ENCODE results near the gene ARHGEF19. TPM values are rescaled to one million over a fixed set of nuclear protein-coding genes. Genes with fewer than 3 reads are reported as not detected.

The ARHGEF19 gene
- total RNA-seq, 1 experiment from 2014 or later: 3.8 TPM

DNA sequence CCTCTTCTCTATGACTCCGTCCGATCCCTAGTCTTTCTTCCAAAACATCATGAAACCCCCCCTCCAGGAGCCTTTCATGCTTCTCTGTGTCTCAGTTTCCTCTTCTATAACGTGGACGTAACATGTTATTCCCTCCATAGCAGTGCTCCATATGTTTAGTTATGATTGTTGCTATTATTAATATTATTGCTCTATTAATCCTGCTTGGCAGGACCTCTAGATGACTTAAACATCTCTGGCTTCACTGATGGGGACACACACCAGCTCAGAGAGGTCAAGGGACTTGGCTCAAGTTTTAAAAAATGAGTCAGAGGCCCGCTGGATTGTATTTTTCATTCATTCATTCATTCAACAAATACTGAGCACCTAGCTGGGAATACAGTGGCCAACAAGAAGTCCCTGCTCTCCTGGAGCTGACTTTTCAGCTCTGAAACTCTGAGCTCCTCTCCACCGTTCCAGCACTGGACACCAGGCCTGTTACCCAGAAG lies 24.9 kb upstream of the ARHGEF19 start:
- Histone ChIP-seq H3K4me3 (peak overlapping the region; percentile 40), H3K9me3 (replicated peaks) (no peaks in the 10 kb centered on the region), H3K27me3 (replicated peaks) (no peaks in the 10 kb centered on the region), H3K4me1 (replicated peaks) (peaks cover 17% of the 10 kb centered on the region), H3K36me3 (no peaks in the 10 kb centered on the region), H3K27ac (peak overlapping the region; percentile 37)
- DNase-seq (ENCODE audit: low read depth in 1 of 2, low spot score in 2 of 2): no peak

DNA sequence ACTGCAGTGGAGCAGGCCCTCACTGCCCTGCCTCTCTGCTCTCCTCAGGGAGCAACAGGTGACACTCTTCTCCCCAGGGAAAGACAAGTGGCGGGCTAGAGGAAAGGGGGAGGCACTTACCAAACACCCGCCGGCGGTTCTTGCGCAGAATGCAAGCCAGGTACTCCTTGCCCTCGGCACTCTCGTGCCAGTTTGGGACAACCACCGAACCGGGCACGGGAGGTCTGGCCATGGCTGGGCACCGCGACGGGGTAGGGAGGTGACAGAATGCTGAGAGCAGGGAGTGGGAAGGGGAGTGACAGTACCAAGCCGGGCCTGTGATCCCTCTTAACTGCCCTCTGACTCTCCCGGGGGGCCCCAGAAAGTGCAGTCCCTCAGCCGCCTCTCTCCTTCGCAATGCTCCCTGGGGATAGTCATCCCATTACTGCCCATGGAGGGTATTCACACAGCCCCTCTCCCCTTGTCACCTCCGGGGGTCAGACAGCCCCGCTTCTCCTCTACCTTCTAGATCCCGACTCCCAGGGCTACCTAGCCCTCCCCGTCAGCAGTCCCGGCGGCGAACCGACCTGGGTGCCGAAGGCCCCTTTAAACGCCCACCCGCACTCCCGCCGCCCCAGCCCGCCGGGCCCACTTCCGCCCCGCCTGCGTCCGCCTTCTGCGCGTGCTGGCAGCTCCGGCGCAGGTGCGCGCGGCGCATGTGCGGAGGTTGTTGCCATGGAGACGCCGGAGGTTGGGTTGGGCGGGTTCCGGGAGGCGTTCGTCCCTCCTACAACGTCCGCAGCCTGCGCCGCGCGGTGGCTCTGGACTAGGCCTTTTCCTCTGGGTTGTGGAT lies 24.3 kb upstream of the ARHGEF19 start, which contains the start of gene CPLANE2:
Gene CPLANE2, minus strand, starts transcription at position 673 of the 832 bp plus-strand sequence. Its CDS starts 441 bp downstream, at position 232.
- Histone ChIP-seq H3K9me3 (replicated peaks) (no peaks in the 10 kb centered on the region), H3K4me3 (peak within 1 kb of the TSS; percentile 40), H3K27ac (peak within 1 kb of the TSS; percentile 37), H3K4me1 (replicated peaks) (peaks cover 17% of the 10 kb centered on the region), H3K36me3 (no peaks in the 10 kb centered on the region), H3K27me3 (replicated peaks) (no peaks in the 10 kb centered on the region)
- DNase-seq (ENCODE audit: low read depth in 1 of 2, low spot score in 2 of 2): peak; percentile 76 to 95

DNA sequence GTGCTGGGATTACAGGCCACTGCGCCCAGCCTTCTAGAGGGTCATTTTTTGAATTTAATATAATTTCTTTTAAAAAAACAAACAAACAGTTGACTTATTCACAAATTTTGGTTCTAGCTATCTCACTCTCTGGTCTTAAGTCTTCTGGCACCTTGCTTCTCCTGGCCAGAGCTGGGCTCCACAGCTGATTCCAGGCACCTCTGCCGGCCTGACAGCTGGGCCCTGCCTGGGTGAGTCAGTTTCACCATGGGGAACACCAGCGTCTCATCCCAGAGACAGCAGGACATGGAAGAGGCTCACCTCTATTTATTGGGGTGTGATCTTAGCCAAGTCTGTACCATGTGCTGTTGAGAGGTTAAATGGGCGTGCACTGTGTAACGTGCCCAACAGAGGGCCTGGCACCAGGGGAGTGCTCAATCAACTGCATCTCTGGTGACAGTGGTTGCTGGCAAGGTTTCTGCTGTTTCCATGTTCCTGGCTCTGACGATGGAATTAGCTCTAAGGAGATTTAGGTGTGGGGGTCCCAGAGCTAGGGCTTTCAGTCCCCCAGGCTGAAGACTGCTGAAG lies 23.6 kb upstream of the ARHGEF19 start:
- peak overlapping the region; percentile 40 for H3K4me3 ChIP-seq
- H3K9me3 ChIP-seq (replicated peaks): no peaks in the 10 kb centered on the region
- peaks cover 17% of the 10 kb centered on the region for H3K4me1 ChIP-seq (replicated peaks)
- H3K27me3 ChIP-seq (replicated peaks): no peaks in the 10 kb centered on the region
- no peaks in the 10 kb centered on the region for H3K36me3 ChIP-seq
- no peak for DNase-seq (ENCODE audit: low read depth in 1 of 2, low spot score in 2 of 2)
- no peak overlapping the region for H3K27ac ChIP-seq

DNA sequence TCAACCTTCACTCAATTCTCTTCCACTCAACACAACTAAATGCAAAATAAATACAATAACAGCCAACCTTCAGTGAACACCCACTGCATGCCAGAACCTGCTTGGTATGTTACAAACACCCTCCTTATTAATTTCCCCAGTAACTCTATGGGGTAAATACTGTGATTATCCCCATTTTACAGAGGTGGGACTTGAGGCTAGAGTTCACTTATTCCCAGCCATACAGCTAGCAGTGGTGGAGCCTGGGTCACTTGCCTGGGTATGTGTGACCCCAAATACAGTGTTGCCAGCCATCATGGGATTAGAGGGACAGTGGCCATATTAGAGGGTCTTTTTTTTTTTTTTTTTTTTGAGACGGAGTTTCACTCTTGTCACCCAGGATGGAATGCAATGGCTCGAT lies 22.9 kb upstream of the ARHGEF19 start:
- H3K36me3 ChIP-seq: no peaks in the 10 kb centered on the region
- no peaks in the 10 kb centered on the region for H3K9me3 ChIP-seq (replicated peaks)
- DNase-seq (ENCODE audit: low read depth in 1 of 2, low spot score in 2 of 2): no peak
- peaks cover 17% of the 10 kb centered on the region for H3K4me1 ChIP-seq (replicated peaks)
- no peak overlapping the region for H3K27ac ChIP-seq
- H3K4me3 ChIP-seq: no peak overlapping the region
- no peaks in the 10 kb centered on the region for H3K27me3 ChIP-seq (replicated peaks)

DNA sequence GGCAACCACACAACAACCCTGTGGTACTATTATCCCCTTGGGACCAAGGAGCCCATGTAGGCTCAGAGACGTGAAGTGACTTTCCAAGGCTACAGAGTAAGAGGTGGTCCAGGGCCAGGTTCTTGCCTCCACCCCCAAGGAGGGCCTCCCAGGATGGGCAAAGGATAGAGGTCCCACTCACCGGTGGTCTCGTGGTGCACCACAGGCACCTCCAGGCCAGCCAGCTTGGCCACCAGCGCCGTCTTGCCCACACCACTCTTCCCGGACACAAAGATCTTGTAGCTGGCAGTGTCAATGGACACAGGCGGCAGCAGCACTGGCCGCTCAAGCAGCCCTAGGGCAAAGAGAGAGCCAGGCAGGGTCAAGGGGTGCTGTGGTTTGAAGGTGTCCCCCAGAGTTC lies 21.0 kb upstream of the ARHGEF19 start:
- no peaks in the 10 kb centered on the region for H3K27me3 ChIP-seq (replicated peaks)

DNA sequence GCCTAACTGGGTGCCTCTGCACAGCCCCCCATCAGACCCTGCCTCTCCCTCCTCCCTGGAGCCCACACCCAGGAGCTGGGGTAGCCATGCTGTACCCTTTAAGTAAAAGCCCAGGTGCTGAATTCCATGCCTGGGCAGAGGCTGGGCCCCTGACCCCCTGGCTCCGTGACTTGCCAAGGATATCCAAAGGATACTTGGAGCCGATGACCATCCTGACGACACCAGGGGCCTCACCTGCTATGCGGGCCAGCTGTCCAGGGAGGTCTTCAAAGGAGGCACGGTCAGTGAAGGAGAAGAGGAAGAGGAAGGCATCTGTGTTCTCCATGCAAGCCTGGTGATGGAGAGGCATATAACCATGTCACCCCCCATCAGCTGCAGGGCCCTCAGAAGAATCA lies 19.9 kb upstream of the ARHGEF19 start:
- no peaks in the 10 kb centered on the region for H3K36me3 ChIP-seq
- no peaks in the 10 kb centered on the region for H3K27me3 ChIP-seq (replicated peaks)
- H3K27ac ChIP-seq: no peak overlapping the region
- H3K4me1 ChIP-seq (replicated peaks): peaks cover 16% of the 10 kb centered on the region
- H3K9me3 ChIP-seq (replicated peaks): no peaks in the 10 kb centered on the region
- DNase-seq (ENCODE audit: low read depth in 1 of 2, low spot score in 2 of 2): no peak
- H3K4me3 ChIP-seq: no peak overlapping the region

More for the DNA sequence above, 21.0 kb upstream of the ARHGEF19 start:
- Histone ChIP-seq H3K27ac (no peak overlapping the region), H3K9me3 (replicated peaks) (no peaks in the 10 kb centered on the region), H3K4me3 (no peak overlapping the region), H3K36me3 (no peaks in the 10 kb centered on the region), H3K4me1 (replicated peaks) (peaks cover 22% of the 10 kb centered on the region)
- no peak for DNase-seq (ENCODE audit: low read depth in 1 of 2, low spot score in 2 of 2)

DNA sequence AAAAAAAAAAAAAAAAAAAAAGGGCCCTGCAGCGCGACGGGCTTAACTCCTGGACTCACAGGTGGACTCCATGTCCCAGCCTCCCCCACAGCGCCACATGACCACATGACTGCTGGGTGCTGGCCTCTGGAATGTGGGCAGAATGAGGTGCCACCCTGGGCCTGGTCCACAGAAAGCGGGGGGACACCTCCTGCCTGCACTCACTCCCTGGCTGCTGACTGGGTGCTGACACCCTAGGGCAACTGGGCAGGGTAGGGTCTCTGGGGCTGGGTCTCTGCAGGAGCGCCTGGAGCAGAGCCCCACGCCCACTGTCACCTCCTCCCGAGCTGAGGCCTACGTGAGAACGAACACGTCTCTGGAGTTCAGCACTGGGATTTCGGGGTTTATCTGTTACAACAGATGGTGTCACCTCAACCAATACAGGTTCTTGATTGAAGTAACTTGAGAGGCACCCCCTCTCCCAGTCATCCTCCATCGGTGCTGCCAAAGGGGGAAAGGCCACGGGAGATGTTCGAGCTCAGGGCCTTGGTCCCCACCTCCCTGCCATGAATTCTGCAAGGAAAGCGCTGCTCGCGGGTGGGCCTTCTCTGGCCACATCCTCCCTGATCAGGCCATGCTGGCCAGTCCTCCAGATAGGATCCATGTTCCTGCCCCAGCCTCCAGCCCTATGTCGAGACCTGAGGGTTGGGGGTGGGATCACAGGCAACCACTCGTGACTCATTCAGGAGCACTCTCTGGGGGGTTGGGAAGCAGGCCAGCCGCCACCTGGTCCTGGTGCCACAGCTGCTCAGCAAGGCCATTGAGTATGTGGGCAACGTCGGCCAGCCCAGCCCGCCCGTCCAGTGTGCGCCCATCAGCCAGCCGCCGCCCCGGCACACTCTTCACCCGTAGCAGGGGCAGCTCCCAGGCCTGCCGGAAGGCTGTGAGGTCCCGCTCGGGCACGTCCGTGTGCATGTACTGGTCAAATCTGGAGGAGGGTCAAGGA lies 19.2 kb upstream of the ARHGEF19 start:
- peaks cover 11% of the 10 kb centered on the region for H3K4me1 ChIP-seq (replicated peaks)
- H3K4me3 ChIP-seq: no peak overlapping the region
- no peaks in the 10 kb centered on the region for H3K36me3 ChIP-seq
- no peak overlapping the region for H3K27ac ChIP-seq
- no peaks in the 10 kb centered on the region for H3K9me3 ChIP-seq (replicated peaks)
- no peak for DNase-seq (ENCODE audit: low read depth in 1 of 2, low spot score in 2 of 2)
- no peaks in the 10 kb centered on the region for H3K27me3 ChIP-seq (replicated peaks)

DNA sequence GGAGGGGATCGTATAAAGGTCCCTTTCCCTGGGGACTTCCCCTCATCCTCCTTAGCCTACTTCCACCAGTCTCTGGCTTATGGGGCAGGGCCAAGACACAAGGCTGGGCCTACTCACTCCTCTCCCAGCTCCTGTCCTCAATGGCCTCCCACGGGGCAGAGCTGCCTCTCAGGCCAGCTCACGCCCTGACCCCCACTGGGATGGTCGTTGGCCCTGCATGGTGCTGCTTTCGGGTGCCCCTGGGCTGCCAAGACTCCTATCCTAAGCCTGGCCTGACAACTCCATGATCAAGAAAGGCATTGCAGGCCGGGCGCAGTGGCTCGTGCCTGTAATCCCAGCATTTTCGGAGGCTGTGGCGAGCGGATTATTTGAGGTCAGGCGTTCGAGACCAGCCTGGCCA lies 18.3 kb upstream of the ARHGEF19 start:
- Histone ChIP-seq H3K4me3 (no peak overlapping the region), H3K36me3 (no peaks in the 10 kb centered on the region), H3K27ac (no peak overlapping the region), H3K4me1 (replicated peaks) (peaks cover 5% of the 10 kb centered on the region; the same call in 1 of the 2 replicates), H3K27me3 (replicated peaks) (no peaks in the 10 kb centered on the region), H3K9me3 (replicated peaks) (no peaks in the 10 kb centered on the region)
- no peak for DNase-seq (ENCODE audit: low read depth in 1 of 2, low spot score in 2 of 2)

DNA sequence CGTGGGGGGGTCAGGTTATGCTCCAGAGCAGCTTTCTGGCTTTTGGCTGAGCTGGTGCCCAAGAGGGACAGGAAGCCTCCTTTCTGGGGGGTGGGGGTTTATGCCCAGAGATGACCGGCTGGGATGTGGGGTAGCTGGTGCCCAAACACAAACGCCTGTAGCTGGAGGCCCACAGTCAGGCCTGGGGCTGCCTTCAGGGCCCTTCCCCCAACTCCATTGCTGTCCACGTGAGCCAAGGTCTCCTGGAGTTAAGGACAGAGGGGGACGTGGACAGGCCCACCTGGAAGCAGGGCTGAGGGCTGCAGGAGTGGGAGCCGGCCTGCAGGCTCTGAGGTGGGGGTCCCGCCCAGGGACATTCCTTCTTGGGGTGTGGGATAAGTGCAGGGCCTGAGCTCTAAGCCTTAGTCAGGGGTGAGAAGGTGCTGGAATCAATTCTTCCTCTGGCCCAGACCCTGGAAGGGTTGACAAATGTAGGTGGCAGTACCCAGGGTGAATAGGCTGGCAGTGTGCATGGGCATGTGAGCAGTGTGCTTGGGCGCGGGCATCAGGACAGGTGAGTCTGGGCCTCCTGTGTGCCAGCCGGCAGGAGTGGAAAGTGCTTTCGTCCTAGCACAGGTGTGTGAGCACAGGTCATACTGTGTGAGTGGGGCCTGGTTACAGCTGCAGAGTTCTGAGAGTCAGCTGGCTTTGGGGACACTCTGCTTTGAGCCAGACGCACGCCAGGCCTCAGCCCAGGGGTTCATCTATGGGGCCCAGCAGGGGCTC lies 17.7 kb upstream of the ARHGEF19 start:
- Histone ChIP-seq H3K36me3 (no peaks in the 10 kb centered on the region), H3K4me1 (replicated peaks) (peaks cover 5% of the 10 kb centered on the region; the same call in 1 of the 2 replicates), H3K9me3 (replicated peaks) (no peaks in the 10 kb centered on the region), H3K27me3 (replicated peaks) (no peaks in the 10 kb centered on the region), H3K4me3 (no peak overlapping the region), H3K27ac (no peak overlapping the region)
- no peak for DNase-seq (ENCODE audit: low read depth in 1 of 2, low spot score in 2 of 2)

DNA sequence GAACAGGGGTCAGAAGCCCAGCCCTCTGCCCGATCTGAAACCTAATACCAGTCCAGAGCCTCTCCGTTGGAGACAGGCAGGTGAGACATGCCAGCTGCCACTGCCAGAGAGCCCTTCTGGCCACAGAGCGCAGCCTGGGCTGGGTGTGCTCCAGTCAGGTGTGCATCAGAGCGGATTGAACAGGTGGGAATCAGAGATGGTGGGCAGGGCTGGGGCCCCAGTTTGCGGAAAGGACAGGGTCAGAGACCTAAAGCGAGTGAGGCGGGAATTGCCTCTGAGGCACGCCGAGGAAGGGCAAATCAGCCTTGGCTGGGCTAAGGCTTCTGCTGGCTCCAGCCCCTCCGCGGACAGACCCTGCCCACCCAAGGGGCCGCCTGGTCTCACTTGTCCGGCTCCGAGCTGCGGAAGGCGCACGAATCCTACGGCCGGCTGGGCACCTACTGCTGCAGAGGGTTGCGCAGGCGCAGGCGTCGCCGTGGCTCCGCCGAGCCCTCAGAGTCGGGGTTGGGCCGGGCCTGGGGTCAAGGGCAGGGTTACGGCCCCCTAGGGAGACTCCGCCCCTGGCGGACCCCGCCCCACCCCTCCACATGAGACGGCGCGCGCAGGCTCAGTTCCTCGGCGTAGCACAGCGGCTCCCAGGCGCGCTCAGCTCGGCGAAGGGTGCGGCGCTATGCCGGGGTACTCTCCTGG lies 14.2 kb upstream of the ARHGEF19 start:
- Histone ChIP-seq H3K27me3 (replicated peaks) (no peaks in the 10 kb centered on the region), H3K27ac (no peak overlapping the region), H3K9me3 (replicated peaks) (no peaks in the 10 kb centered on the region), H3K4me1 (replicated peaks) (peaks cover 5% of the 10 kb centered on the region; the same call in 1 of the 2 replicates), H3K4me3 (no peak overlapping the region), H3K36me3 (no peaks in the 10 kb centered on the region)
- no peak for DNase-seq (ENCODE audit: low read depth in 1 of 2, low spot score in 2 of 2)

DNA sequence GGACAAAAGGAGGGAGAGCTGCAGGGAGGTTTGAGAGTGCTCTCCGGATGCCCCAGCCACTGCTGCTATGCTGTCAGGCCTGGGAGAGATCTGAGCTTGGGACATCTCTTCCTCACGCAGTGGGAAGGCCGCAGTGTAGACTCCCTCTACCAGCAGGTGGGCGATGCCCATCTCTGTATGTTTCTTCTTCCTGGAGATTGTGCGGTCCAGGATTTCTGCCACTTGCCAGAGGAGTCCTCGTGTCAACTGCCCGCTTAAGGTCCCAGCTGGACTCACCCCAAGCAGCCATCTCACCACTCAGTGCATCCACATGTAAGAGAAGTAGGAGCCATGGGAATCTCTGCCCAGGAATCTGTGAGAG lies 13.7 kb upstream of the ARHGEF19 start:
- Histone ChIP-seq H3K4me3 (no peak overlapping the region), H3K4me1 (replicated peaks) (peaks cover 5% of the 10 kb centered on the region; the same call in 1 of the 2 replicates), H3K36me3 (no peaks in the 10 kb centered on the region), H3K9me3 (replicated peaks) (no peaks in the 10 kb centered on the region), H3K27me3 (replicated peaks) (no peaks in the 10 kb centered on the region), H3K27ac (no peak overlapping the region)
- no peak for DNase-seq (ENCODE audit: low read depth in 1 of 2, low spot score in 2 of 2)

DNA sequence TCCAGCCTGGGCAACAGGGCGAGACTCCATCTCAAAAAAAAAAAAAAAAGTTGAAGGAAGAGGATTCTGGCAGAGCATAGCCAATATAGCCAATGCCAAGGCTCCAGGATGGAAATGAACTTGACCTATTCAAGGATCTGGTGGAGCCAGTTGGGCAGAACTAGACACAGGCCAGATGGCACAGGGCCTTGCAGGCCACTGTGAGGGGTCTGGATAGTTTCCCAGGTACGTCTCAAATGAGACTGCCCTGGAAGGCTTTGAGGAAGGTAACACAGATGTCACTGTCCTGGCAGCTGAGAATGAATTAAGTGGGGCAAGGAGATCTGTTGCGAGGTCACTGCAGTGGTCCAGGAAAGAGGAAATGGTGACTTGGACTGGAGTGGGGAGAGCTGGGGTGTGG lies 12.0 kb upstream of the ARHGEF19 start:
- H3K27me3 ChIP-seq (replicated peaks): no peaks in the 10 kb centered on the region
- no peaks in the 10 kb centered on the region for H3K36me3 ChIP-seq
- no peak overlapping the region for H3K27ac ChIP-seq
- no peak for DNase-seq (ENCODE audit: low read depth in 1 of 2, low spot score in 2 of 2)
- H3K4me1 ChIP-seq (replicated peaks): peaks cover 2% of the 10 kb centered on the region; the same call in 1 of the 2 replicates
- H3K9me3 ChIP-seq (replicated peaks): no peaks in the 10 kb centered on the region
- no peak overlapping the region for H3K4me3 ChIP-seq

Data from SJSA1 (cell line).